HG03354 (cell line): Measurements from ENCODE around the gene KCTD16.
A peak's percentile ranks its signal among the peaks of the same experiment; 100 is the strongest.

ENCODE experiments used
- ATAC-seq: cut with Tn5 transposase; IDR thresholded peaks from one replicate; pipeline ENCODE4 v1.9.1; 2021; ENCODE audit warnings: mild to moderate bottlenecking; ENCODE audit not compliant: unreplicated experiment, poor library complexity, severe bottlenecking

Gene KCTD16

DNA sequence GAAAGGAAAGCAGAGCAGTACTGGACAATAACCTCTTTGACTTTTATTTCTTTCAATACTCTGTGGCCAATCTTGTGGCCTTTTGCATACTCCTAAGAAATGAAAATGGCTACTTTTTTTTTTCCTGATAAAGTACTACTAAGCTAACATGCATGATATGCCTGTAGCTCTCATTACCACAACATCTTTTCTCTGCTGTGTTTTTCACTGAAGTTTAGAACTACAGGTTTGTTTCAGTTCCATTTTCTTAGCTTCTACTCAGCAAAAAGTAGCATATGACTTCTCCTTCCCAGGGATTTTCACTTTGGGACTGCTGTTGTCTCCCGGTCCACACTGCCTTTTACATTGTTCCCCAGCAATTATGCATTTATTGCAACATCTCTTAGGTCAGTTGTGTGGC lies 204.0 kb downstream of the KCTD16 start:
- no peak for ATAC-seq

GRCh38 chr5:144377207-144377606 lies 206.5 kb downstream of the KCTD16 start:
- ATAC-seq = no peak

DNA sequence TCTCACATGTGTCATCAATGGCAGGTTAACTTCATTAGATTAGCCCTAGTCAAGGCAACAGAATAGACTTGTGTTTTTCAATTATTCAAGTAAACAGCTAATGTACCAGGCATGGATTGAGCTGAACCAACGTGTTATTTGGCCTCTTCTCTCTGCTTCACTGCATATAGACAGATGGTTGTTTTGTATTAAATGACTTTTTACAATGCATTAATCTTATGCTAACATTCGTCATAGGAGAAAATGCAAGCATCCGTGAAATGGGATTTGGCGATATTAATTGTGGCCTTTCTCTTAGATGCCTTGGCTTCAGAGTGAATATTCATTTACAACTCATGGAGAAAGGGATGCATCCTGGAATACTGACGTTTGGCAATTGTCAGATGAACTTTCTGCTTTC lies 208.0 kb downstream of the KCTD16 start:
- no peak for ATAC-seq

- no peak for ATAC-seq
Measured at GRCh38 chr5:144385597-144385996, 214.9 kb downstream of the KCTD16 start.

- ATAC-seq = no peak
Measured at GRCh38 chr5:144386315-144386714, 215.6 kb downstream of the KCTD16 start.

GRCh38 chr5:144390133-144390532 lies 219.5 kb downstream of the KCTD16 start:
- no peak for ATAC-seq

DNA sequence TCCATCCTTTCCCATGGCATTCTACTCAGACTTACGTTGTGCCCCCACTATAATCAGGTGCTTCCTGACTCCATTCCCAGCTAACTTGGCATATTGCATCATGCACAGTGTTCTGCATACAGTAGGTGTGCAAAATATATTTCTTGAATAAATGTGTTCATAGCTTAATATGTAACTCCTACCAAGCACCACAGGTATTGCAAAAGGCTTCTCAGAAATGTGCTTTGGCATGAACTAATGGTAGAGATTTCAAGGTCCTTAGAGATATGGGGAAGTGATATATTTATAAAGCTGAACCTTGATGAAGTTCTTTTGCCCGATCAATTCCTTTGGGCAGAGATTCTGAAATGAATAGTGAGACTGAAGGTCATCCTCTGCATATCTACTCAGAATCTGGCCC lies 220.4 kb downstream of the KCTD16 start:
- no peak for ATAC-seq

DNA sequence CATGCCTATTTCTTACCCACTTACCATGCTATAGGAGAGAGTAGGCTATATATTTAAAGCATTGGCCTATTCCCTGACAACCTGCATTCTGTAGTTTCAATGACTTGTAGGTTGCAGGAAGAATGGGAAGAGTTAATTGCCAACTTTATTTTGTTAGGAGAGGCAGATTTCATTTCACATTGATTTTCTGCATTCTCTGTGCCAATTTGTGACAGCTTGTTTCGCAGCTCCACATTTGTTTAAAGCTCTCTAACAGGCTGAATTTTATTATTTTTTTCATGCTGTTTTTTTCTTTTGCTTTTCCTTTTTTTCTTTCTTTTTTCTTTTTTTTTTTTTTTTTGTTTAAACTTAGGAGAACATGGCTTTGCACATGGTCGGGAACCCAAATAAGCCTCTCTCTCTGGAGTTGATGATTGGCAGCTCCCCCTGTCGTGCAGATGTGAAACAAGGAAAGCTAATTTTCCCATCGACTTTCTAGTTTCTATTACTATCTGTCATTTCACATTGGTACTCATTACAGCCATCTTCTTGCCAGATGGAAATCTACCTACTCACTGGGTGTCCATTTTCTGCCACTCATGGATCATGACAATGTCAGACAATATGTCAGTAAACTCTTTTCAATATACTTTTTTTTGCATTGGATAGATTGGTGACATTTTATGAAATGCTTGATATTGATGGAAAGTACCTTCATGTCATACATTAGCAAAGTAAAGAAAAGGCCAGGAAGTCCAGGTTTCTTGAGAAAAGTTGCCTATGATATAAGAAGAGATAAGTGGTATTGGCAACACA lies 223.2 kb downstream of the KCTD16 start:
- no peak for ATAC-seq

- peak; percentile 83 for ATAC-seq
Measured at GRCh38 chr5:144395704-144396103, 225.0 kb downstream of the KCTD16 start.

- no peak for ATAC-seq
Measured at GRCh38 chr5:144403058-144403457, 232.4 kb downstream of the KCTD16 start.

DNA sequence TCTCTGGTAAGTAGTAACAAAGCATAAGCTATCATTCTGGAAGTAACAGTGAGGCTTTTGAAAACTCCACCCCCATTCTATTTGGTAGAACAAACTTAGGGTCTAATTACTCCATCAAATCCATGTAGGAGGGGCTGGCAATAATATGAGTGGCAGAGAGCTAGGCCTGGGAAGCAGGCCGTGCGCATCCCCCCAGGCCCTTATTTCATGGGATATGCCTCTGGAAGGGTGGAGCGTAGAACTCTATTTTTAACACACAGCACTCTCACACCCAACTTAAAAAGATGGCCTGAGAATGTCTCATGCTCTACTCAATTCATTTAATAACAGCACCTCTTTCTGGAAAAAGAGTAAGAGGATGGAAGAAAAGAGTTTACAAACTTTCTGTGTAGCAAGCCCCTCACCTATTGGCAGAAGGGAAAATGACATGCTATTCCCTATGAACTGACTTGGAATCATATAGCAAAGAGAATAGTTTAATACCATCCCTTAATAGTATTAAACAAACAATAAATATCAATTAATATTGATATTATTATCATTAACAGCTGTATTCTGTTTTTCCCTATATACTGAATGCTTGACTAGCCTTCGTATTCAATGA lies 233.2 kb downstream of the KCTD16 start:
- ATAC-seq = no peak

- ATAC-seq = no peak
Measured at GRCh38 chr5:144404672-144405071, 234.0 kb downstream of the KCTD16 start.

- no peak for ATAC-seq
Measured at GRCh38 chr5:144405991-144406390, 235.3 kb downstream of the KCTD16 start.

DNA sequence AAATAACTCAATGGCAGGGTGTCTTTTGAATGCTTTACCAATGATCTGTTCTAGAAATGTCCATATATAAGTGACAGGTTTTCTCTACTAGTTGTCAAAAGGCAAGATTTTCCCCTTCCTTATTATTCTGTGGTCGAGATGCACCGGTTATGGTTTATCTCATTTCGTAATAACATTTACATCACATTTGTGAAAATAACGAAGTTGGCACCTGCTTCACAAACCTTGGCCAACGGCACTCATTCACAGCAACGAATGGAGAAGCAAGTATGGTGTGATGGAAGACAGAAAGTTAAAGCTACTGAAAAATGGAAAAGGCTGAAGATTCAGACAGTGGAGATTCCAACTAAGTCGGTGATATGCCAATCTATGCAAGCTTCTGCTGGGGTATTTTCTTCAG lies 235.8 kb downstream of the KCTD16 start:
- ATAC-seq = no peak

DNA sequence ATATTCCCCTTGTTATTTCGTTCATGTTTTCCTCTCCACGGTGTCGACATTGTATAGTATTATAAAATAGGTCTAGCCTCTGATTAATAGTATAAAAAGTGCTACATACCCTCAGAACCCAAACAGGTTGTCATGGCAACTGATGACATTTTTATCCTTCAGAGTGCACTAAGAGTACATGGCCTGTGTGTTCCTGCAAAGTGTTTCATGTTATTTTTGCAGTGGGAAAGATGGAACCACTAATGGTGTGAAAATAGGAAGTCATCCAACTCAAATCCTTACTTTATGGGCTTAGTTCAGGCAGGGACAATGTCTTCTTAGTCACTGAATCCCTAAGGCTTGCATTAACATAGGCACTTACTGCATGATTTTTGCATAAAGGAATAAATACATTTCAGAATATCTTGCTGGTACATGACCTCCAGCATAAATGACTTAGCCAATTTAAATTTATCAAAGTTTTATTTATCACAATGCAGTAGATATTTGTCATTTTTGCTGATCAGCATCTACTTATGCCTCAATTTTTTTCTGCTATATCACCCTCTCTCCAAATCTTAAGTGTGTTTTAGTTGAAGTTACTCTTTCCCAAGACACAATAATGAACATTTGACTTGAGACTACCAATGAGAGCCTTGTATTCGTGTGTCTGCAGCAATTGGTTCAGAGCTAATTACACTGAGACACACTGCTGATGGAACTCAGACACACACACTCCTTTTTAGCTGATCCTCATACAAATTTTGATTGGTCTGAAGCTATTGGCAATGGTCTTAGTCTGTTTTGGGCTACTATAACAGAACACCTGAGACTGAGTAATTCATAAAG lies 243.7 kb downstream of the KCTD16 start:
- no peak for ATAC-seq

GRCh38 chr5:144416196-144416595 lies 245.5 kb downstream of the KCTD16 start:
- no peak for ATAC-seq

- no peak for ATAC-seq
Measured at GRCh38 chr5:144418719-144419118, 248.0 kb downstream of the KCTD16 start.

DNA sequence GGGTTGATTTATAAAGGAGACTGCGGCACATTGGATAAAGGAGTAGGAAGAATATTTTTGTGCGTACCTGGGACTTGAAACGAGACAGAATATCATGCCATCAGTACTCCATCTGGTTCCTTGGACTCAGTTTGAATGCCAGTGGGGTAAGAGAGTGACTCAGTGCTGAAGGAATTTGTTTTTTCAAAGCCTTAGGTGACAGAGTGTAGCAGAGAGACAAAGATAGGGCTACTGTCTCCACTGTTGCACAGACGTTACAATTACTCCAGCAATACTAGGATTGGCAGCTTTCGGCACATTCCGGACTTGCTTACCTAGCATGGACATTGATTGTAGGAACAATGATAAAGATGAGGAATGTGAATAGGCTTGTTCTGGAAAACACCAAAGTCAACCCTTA lies 250.7 kb downstream of the KCTD16 start:
- no peak for ATAC-seq

DNA sequence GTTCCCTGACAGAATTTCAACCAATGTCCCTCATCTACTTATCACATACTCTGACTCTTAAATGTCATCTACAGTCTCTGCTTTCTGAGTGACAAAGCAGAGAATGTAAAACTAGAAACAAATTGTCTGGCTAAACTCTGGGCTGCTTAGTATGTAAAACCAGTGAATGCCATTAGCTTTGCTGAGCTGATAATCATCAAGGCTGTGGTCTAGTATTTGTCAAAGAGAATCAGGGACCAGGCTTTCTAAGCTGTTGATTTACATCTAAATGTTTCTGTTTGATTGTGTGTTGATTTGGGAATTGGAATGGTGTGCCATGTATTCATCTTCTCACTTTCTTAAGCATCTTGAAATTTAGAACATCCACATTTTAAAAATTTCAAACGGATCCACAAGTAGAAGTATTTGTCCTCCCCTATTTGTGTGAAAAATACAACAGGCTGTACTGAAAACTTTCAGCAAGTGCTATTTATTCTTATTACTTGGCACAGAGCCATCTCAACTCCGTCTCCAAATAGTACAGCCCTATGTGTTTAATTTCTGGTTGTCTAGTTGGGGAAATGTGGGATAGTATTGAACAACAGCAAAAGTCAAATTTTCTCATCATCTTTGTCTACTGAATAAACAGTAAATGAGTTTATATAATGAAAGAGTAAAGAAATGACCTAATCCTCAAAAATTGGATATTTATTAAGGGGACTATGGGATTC lies 251.5 kb downstream of the KCTD16 start:
- no peak for ATAC-seq

DNA sequence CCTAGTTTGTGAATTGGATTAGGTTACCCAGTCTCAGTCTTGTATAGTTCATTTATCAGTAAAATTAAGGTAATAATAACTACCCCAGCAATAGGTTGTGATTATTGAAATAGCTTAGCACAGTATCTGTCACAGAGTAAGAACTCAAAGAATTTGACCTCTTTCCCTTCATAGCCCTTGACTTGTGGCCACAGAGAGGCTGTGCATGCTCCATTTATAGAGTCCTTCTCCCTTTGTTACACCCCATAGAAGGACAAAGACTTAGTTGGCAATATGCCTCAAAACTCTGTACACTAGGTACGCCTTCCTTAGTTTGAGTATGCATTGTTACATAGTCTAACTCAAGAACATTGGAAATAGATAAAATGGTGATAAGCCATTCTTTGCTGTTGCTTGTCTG lies 257.2 kb downstream of the KCTD16 start:
- no peak for ATAC-seq
